Neural crest cell (in vitro differentiated cells): Measurements from ENCODE around the gene FAM219A. TPM values are rescaled to one million over a fixed set of nuclear protein-coding genes. Genes with fewer than 3 reads are reported as not detected.

Experiments
- DNase-seq: peaks from one replicate; pipeline ENCODE4 v3.0.0; 2021; ENCODE audit warnings: low read depth, mixed read lengths, low spot score
- H3K27ac Mint-ChIP-seq: one replicate; pipeline ENCODE4 v1.8.0; 2021; ENCODE audit warnings: mild to moderate bottlenecking, mixed read lengths; ENCODE audit not compliant: unreplicated experiment
- H3K27me3 Mint-ChIP-seq: 2 replicates; pipeline ENCODE4 v1.8.0; 2021; ENCODE audit warnings: low read depth, mild to moderate bottlenecking, mixed read lengths
- H3K36me3 Mint-ChIP-seq: 2 replicates; pipeline ENCODE4 v1.8.0; 2021; ENCODE audit warnings: low read depth, mild to moderate bottlenecking, mixed read lengths
- H3K4me1 Mint-ChIP-seq: 2 replicates; pipeline ENCODE4 v1.8.0; 2021; ENCODE audit warnings: mixed read lengths
- H3K4me3 Mint-ChIP-seq: one replicate; pipeline ENCODE4 v1.8.0; 2021; ENCODE audit warnings: mild to moderate bottlenecking, mixed read lengths
- H3K9me3 Mint-ChIP-seq: 2 replicates; pipeline ENCODE4 v1.8.0; 2021; ENCODE audit warnings: mixed read lengths
- total RNA-seq: library from RNA; stranded (reverse); gene quantifications from 2 replicates; pipeline ENCODE4 v1.2.1, GENCODE V29; 2021
- TF ChIP-seq, protein P1 (sequence below): fragments of 200-600 bp; sonication (generic); conservative IDR thresholded peaks from 2 replicates; pipeline ENCODE4 v1.5.0; 2021; ENCODE audit warnings: antibody characterized with exemption, mild to moderate bottlenecking

Gene FAM219A
- total RNA-seq, 1 donor from 2014 or later: 20.9 TPM

GRCh38 chr9:34400275-34400674, 58.1 kb downstream of the FAM219A start:
- no peaks in the 10 kb centered on the region for H3K36me3 Mint-ChIP-seq
- no peak overlapping the region for H3K4me3 Mint-ChIP-seq
- no peaks in the 10 kb centered on the region for H3K27me3 Mint-ChIP-seq
- no peak overlapping the region for H3K27ac Mint-ChIP-seq
- no peaks in the 10 kb centered on the region for H3K9me3 Mint-ChIP-seq
- no peaks in the 10 kb centered on the region for H3K4me1 Mint-ChIP-seq
- TF ChIP-seq, protein P1, sequence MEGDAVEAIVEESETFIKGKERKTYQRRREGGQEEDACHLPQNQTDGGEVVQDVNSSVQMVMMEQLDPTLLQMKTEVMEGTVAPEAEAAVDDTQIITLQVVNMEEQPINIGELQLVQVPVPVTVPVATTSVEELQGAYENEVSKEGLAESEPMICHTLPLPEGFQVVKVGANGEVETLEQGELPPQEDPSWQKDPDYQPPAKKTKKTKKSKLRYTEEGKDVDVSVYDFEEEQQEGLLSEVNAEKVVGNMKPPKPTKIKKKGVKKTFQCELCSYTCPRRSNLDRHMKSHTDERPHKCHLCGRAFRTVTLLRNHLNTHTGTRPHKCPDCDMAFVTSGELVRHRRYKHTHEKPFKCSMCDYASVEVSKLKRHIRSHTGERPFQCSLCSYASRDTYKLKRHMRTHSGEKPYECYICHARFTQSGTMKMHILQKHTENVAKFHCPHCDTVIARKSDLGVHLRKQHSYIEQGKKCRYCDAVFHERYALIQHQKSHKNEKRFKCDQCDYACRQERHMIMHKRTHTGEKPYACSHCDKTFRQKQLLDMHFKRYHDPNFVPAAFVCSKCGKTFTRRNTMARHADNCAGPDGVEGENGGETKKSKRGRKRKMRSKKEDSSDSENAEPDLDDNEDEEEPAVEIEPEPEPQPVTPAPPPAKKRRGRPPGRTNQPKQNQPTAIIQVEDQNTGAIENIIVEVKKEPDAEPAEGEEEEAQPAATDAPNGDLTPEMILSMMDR: no peak
- no peak for DNase-seq

DNA sequence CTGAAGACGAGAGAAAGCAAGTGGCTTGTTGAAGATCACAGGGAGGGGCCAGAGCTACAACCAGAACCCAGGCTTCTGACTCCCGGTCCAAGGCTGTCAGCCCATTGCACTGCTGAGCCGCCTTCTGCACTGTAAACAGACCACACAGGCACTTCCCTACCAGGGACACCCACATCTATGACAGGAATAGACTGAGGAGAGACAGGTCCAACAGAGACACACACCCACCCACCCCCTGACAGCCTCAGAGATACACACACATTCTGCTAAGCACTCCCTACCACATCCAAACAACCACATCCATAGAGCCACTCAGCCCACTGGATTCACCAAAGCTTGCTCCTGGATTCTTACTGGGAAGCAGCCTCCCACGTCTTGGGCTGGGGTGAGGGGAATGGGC, 58.6 kb downstream of the FAM219A start:
- H3K27ac Mint-ChIP-seq: no peak overlapping the region
- H3K4me3 Mint-ChIP-seq: no peak overlapping the region
- no peaks in the 10 kb centered on the region for H3K36me3 Mint-ChIP-seq
- TF ChIP-seq, protein P1: no peak
- no peaks in the 10 kb centered on the region for H3K4me1 Mint-ChIP-seq
- no peak for DNase-seq
- H3K27me3 Mint-ChIP-seq: no peaks in the 10 kb centered on the region
- no peaks in the 10 kb centered on the region for H3K9me3 Mint-ChIP-seq

DNA sequence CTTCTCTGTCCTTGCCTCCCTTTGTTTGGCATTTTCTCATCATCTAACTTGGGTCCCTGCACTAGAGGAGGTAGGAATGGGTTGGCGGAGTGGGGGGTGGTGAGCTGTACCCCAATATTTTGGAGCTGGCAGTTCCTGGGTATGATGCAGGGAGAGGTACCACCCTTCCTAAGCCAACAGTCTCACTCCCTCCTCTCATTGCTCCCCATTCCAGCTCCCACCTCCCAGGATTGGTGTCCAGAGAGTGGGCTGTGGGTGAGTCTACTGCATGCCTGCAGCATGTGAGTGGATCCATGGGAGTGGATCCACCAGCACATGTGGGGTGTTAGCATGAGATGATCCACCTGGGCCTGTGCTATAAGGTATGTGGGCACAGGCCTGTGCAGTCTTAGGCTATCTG, 59.5 kb downstream of the FAM219A start:
- TF ChIP-seq, protein P1: no peak
- DNase-seq: no peak
- H3K27me3 Mint-ChIP-seq: no peaks in the 10 kb centered on the region
- H3K4me1 Mint-ChIP-seq: no peaks in the 10 kb centered on the region
- no peak overlapping the region for H3K27ac Mint-ChIP-seq
- no peak overlapping the region for H3K4me3 Mint-ChIP-seq
- H3K36me3 Mint-ChIP-seq: no peaks in the 10 kb centered on the region
- H3K9me3 Mint-ChIP-seq: no peaks in the 10 kb centered on the region

DNA sequence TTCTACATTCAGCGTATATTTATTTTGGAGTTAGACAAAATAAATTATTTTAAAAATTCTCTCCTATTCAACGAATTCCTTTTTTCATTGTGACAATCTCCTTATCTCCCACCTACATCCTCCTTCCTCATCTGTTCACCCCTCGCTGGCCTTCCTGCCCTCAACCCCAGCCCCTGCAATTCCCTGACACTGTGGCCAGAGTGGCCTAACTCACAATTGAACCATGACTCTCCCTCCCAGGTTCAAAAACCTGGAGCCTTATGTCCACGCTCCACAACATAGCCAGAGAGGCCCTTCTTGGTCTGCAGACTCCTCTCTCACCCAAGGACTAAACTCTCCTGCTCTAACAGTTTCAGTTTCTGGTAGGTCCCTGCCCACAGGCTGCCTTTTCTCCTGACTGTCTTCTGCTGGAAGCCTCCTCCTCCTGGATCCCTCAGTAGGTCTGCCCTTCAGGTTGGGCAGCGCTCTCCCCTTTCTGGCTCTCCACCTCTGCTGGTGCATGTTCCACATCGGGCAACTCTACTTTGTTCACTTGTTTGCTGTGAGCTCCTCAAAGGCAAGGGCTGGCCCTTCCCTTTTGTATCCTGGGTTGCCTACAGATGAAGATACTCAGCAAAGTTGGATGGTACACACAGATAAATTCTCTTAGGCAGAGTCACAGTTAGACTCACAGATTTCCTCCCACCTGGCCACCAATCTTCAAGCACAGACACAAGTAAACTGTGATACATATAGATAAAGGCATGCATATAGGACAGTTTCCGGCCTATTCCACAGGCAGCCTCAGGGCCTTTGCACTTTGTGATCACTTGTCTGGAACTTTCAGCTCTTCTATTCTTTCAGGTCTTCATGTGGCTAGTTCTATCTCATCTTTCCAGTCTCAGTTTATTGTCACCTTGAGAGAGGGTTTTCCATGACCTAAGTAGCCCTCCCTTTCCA, 61.8 kb downstream of the FAM219A start:
- no peak overlapping the region for H3K27ac Mint-ChIP-seq
- no peak overlapping the region for H3K4me3 Mint-ChIP-seq
- DNase-seq: no peak
- no peaks in the 10 kb centered on the region for H3K9me3 Mint-ChIP-seq
- no peaks in the 10 kb centered on the region for H3K4me1 Mint-ChIP-seq
- TF ChIP-seq, protein P1: no peak
- no peaks in the 10 kb centered on the region for H3K36me3 Mint-ChIP-seq
- peaks cover 14% of the 10 kb centered on the region for H3K27me3 Mint-ChIP-seq

GRCh38 chr9:34392511-34392910, 65.9 kb downstream of the FAM219A start:
- TF ChIP-seq, protein P1: no peak
- no peaks in the 10 kb centered on the region for H3K36me3 Mint-ChIP-seq
- H3K9me3 Mint-ChIP-seq: no peaks in the 10 kb centered on the region
- H3K4me3 Mint-ChIP-seq: no peak overlapping the region
- no peak overlapping the region for H3K27ac Mint-ChIP-seq
- H3K4me1 Mint-ChIP-seq: no peaks in the 10 kb centered on the region
- no peak for DNase-seq
- H3K27me3 Mint-ChIP-seq: peaks cover 33% of the 10 kb centered on the region
